NCI-H510A (cell line): ENCODE results near the gene CMIP.
A peak's percentile ranks its signal among the peaks of the same experiment; 100 is the strongest.
"Not testable (repeated sequence)": the region's sequence is repeated elsewhere in the genome, so short reads cannot be mapped to it uniquely, and the experiment has no call there.

ENCODE experiments used
- DNase-seq: peaks from one replicate; lab custom pipeline; 2025; lab: John Stamatoyannopoulos, UW

The CMIP gene

DNA sequence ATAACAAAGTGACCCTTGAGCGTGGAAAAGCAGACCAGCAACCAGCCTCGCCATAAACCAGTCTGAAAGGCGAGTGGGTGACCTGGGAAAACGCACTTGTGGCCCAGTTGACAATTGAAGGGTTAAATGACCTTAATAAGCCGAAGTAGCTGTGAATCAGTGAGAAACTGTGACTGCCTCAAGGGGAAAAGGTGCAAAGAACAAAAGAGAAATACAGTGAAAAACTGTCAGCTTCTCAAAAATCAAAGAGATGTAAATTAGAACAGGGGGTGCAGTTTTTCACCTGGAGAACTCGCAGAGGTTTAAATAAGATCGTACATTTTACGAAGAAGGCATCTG, 124.1 kb downstream of the CMIP start:
- DNase-seq: no peak

DNA sequence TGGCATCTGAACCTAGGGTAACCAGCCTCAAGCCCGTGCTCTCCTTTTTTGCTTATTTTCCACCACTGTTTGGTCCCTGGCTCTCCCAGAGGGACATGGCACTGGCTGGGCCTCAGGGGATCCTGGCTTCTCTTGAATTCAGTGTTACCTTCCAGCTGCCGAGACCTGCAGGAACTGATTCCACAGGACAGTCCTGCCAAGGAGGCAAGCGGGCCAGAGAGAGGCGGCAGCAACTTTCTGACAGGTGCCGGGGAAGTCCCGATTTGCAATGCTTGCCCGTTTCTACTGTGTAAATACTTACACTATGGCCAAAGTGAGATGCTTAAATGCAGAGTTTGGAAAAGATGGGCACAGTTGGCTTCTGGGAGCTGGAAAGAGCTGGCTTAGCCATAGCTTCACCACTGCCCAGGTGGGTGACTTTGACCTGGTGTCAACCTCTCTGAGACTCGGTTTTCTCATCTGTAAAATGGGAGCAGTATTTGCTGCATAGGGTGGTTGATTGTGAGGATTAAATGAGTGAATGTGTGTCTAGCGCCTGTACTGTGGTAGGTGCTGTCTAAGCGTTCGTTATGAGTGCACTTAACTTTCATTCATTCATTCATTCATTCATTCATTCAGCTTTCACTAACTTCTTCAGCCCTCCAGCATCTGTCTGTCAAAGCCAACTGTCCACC, 124.9 kb downstream of the CMIP start:
- DNase-seq: no peak

DNA sequence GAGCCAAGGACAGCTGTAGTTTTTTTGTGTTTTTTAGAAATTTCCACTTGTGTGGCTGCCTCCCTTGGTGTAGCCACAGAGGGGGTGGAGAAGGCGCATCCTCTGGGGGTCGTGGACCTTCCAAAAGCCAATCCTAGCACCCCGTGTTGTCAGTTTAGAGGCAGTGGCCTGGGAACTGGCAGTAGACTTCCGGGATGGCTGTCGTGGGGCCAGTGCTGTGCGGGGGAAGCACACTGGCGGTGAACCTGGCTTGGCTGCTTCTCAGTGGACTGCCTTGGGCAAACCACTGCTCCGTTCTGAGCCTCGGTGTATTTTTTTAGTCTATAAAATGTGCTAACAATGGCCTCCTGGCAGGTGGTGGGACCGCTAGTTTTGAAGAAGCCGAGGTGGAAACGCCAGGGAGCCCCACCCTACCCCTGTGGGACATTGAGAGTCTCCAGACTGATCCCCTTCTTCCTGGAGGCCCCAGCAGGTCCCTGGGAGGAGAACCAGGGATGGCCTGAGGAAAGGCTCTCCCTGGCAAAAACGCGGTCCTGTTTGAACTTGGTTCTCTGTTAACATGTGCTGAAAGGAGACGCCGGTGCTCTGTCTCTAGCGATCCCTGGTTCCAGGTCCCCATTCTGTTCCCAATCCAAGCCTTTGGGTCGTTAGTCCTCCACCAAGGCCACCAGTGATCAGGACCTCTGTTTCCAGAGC, 125.7 kb downstream of the CMIP start:
- DNase-seq: no peak

DNA sequence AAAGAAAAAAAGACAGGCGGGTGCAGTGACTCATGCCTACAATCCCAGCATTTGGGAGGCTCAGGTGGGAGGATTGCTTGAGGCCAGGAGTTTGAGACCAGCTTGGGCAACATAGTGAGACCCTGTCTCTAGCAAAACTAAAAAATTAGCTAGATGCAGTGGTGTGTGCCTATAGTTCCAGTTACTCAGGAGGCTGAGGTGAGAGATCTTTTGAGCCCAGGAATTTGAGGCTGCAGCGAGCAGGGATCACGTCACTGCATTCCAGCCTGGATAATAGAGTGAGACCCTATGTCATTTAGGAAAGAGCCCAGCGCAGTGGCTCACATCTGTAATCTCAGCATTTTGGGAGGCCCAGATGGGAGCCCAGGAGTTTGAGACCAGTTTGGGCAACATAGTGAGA, 126.6 kb downstream of the CMIP start:
- DNase-seq: no peak

DNA sequence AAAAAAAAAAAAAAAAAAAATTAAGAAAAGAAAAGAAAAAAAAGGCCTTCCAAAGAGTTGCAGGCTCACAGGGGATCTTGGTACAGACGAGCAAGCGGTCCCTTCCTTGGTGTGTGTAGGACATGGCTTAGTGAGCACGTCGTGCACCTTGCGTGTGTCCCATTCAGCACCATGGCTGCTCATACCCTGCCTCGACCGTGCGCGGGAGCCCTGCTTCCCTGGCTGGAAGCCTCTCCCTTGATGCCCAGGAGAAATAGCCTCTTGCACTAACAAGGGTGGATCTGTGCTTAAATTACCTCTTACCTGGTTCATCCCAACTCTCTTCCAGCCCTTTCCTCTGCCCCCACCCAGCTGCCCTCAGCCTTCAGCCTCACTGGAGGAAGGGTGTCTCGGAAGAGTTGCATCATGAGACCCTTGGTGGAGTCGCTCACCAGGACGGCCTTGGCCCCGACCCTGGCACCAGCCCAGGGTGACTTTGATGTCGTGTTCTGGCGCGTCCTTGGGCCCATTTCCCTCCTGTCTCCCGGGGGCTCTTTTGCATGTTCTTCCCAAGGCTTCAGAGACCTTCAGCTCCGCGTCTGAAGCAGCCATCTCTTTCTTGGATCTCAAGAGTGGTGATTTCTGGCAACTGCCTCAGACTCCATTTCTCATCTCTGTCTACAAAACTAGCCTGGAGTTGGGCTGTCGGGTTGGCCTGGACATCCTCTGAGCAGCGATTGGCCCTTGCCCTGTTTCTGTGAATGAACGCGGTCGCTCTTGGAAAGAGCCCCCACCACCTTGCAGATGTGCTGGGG, 127.2 kb downstream of the CMIP start:
- DNase-seq: no peak

DNA sequence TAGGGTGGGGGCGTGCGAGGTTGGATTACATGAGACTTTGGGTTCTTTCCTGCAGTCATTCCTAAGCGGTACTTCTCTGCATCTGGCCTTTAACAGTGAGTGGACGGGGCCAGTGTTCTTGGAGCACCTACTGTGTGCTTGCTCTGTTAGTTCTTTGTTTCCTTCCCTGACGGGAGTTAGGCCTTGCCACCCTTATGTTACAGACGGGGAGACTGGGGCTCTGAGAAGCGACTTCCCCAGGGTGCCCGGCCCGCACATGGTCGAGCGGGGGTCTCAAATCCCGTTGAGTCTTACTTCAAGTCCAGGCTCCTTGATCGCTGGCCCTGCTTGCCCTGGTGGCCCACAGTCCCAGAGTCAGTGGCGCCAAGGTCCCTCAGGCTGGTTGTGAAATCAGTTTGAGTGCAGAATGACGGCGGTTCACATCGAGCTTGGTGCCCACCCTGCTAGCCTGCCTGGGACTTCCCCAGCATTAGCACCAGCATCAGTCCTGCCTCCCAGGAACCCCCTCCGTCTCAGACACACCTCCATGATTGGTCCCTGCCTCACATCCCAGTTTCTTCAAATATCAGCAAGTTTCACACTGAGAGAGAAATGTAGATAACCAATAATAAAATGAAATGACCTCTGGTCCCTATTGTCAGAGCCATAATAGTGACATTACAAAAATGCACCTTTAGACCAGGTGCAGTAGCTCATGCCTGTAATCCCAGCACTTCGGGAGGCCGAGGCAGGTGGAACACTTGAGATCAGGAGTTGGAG, 128.0 kb downstream of the CMIP start:
- DNase-seq: no peak

DNA sequence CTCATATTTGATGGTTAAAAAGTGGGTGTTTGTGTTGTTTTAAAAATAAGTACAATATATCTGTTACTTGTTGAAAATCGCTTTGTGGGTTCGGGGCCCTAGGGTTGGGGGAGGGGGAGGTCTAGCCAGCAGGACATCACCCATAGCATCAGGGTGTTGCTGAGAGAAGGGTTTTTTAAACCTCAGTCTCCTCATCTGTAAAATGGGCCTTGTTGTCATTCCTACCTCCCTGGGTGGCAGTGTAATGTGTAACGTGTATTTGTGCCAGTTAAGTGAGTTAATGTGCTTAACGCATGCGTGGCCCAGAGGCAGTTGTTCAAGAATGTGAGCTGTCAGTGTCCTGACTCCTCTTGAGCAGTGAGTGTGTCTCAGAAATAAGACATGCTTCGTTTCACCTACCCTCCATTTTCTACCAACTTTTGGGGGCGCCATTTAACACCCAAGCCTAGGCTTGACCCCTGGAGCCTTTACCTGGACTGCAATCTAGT, 129.0 kb downstream of the CMIP start:
- DNase-seq: no peak

DNA sequence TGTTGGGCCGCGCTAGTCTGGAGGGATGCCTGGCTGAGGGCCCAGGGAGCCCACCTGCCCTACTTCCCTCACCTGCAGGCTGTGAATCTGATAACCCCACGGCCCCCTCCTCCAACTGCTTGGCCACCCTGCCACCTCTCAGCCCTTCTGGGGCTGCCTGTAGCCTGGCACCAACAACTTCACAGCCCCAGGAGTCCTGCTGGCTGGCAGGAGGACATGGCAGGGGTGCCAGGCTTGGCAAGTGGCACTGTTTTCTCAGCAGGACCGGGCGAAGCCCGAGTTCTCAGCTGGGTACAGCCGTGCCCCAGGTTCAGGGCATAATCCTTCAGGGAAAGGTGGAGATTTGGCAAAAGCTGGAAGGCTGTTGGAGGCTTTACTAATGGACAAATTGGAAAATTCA, 129.6 kb downstream of the CMIP start:
- DNase-seq: no peak

DNA sequence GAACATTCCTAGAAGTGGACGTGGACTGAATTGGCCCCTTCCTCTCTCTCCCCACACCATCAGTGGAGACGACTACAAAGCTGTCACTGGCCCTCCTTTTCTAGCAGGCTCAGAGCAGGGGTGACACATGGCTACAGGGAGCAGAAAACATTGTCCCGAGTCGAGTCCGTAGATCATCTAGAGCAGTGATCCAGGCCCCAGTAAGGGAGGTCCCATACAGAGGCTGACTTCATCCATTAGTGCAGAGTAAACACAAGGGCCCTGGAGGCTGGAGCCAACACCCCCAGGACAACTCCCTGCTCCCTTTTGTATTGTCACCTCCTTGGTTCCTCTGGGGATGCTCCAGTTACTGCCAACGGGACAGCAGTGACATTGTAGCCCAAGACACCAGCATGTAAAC, 130.7 kb downstream of the CMIP start:
- DNase-seq: no peak

DNA sequence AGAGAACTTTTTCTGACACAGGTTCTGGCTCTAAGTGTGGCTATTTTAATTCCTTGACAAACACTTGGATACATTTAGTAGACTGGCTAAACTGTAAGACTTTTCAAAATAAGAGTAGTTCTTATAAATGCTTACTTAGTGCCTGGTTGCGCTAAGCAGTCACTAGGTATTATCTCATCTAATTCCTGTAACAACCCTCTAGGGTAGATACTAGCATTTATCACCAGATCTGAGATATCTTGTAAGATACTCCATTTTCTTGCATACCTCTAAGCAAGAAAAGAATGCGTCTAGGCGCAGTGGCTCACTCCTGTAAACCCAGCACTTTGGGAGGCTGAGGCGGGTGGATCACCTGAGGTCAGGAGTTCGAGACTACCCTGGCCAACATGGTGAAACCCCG, 131.2 kb downstream of the CMIP start:
- DNase-seq: no peak

DNA sequence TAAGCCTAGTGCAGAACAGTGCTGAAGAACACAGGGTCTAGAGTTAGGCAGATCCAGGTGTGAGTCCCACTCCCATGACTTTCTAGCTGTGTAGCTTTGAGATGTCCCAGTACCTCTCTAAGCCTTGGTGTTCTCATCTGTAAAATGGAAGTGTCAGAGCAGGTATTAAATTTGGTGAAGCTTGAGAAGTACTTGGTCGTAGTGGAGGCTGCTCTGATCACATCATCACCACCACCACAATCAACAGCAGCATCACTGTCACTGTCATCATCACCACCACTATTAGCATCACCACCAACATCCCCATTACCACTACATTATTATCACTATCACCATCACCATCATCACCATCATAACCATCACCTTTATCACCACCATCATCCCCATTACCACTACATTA, 132.1 kb downstream of the CMIP start:
- no peak for DNase-seq

DNA sequence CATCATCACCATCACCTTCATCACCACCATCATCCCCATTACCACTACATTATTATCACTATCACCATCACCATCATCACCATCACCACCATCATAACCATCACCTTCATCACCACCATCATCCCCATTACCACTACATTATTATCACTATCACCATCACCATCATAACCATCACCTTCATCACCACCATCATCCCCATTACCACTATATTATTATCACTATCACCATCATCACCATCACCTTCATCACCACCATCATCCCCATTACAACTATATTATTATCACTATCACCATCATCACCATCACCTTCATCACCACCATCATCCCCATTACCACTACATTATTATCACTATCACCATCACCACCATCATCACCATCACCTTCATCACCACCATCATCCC, 132.7 kb downstream of the CMIP start:
- DNase-seq: not testable (repeated sequence)

DNA sequence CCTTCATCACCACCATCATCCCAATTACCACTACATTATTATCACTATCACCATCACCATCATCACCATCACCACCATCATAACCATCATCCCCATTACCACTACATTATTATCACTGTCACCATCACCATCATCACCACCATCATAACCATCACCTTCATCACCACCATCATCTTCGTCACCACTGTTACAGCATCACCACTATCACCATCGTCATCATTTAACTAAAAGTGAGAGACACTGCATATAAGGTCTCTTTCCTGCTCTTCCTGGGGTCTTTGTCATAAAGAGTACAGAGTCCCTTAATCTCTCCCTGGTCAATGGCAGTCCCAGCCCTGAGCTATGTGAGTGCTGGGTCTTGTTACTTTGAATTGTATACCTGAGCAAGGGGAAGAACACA, 133.5 kb downstream of the CMIP start:
- DNase-seq: no peak

DNA sequence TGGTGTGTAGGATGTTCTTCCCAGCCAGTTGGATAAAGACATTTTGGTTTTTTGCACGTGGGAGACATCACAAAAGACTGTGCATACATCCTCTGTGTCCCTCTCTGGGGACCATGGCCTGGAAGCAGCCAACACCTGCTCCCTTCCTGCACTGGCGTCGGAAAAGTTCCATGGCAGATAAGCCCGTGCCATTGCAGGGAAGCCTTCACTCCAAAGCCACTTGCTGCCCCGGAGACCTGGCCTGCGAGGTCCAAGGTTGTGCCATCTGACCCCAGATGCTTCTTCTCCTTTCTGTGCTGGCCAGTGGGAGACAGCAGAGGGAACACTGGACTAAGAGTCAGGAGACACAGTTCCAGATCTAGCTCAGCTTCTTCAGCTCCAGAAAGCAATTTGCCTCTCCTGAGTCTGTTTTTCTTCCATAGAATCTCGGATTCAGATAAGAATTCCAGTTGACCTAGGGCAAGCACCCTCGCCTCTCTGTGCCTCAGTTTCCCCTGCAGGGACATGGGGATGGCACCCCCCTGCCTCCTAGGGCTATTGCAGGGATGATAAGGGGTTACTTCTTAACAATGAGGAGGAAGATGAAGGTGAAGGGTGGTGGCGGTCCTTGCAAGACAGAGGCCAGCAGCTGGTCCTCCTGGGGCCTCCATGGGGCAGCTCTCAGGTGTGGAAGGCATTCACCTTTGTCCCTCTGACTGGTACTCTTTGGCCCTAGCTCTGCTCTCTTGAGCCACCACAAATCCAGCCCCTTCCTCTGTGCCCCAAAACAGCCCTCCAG, 134.2 kb downstream of the CMIP start:
- DNase-seq: no peak

DNA sequence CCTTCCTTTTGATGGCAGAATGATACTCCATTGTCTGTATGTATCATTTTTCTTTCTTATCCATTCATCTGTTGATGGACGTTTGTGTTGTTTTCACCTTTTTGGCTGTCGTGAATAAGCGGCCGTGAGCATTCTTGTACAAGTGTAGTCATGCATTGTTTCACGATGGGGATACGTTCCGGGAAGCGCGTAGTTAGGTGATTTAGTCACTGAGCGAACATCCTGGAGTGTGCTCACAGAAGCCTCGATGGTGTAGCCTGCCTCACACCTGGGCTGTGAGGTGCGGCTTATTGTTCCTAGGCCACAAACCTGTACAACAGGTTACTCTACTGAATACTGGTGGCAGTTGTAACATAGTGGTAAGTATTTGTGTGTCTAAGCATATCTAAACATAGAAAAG, 136.5 kb downstream of the CMIP start:
- peak; percentile 53 for DNase-seq

DNA sequence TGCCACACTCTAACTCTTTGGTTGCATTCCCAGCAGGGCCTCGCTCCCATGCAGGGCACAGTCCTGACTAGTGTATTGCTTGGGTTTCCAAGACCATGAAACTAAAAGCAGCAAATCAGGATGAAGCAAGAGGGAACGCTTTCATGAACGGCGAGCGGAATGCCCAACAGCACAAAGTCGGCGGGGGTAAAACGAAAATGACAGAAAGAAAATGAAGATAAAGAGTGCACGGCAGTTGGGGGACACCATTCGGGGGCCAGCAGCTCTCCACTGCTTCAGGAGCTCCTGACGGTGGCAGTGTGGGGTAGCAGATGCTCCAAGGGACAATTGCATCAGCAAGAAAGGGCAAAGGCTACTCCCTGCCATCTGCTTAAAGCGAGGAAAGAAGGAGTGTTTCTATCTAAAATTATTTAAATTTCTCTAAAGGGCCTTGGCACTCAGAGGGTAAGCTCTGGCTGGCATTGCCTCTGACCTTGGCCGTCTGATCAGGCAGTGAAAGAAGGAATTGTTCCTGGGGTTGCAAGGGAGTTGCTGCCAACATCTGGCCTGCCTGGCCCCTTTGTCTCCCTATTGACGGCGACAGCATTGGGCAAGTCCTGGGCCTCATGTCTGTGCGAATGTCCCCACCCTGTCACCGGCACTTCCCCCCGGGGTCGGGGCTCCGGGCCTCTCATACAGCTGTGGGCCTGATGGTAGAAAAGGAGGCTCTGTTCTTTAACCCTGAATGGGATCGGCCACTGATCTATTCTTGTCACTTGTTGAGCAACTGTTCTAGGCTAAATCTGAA, 138.2 kb downstream of the CMIP start:
- DNase-seq: no peak

DNA sequence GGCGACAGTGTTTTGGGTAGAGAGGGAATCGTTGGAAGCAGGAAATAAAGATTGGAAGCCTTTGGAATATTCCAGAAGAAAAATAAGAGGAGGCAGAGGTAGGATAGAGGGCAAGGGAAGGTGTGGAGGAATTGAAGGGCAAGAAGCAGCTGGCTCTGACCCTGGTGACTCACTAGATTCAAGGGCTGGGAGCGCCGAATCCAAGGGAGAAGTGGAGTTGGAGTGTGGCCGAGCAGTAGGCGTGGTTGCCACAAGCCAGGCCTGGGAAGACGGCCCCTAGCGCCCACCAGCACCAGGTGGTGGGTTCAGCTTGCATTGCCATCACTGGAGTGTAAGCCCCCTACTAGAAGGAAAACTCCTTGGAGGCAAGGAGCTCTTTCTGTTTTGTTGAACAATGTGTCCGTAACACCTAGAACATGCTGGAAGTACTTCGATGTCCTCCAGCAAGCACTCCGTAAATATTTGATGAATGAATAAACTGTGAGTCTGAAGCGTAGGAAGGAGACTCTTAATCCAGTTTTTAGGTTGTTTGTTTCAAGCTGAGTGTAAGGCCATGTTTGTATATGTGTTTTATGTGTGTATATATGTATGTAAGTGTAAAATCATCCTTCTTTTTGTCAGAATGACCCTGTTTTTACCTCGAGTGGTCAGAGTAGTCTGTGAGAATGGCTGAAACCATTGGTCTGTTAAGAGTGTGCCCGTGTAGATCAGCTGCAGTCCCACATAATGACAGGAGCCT, 139.5 kb downstream of the CMIP start:
- no peak for DNase-seq

DNA sequence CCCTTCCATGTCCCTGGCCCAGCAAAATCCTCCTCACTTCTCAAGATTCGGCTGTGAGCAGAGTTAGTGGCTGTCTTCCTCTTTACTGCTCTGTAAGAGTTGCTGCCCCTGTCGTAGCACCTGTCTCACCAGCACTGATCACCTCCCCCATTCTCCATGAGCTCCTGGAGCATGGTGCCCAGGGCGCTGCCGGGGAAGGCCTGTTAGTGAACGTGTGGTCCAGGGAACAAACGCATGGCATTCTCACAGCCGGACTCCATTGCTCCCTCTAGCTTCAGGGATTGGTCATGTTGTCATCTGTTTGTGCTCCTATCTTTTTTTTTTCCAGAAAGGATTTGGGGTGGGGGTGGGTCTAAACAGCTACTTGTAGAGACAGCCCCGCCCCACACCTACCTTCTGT, 141.2 kb downstream of the CMIP start:
- DNase-seq: peak; percentile 14

DNA sequence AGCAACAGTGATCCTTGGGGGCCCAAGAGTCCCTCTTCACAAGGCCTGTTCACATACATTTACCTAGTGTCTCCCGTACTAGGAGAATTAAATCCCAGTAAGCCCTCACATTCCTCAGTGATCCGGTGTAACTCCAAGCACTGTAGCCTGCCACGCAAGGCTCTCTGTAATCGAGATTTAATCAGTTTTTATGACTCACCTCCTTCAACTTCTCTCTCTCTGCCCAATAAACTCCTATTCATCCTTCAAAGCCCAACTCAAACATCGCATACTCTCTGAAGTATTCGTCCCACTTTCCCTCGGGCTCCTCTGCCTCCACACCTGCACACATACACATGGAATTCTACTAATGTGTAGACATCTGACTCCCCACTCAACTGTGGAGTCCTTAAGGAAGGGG, 141.8 kb downstream of the CMIP start:
- DNase-seq: no peak

DNA sequence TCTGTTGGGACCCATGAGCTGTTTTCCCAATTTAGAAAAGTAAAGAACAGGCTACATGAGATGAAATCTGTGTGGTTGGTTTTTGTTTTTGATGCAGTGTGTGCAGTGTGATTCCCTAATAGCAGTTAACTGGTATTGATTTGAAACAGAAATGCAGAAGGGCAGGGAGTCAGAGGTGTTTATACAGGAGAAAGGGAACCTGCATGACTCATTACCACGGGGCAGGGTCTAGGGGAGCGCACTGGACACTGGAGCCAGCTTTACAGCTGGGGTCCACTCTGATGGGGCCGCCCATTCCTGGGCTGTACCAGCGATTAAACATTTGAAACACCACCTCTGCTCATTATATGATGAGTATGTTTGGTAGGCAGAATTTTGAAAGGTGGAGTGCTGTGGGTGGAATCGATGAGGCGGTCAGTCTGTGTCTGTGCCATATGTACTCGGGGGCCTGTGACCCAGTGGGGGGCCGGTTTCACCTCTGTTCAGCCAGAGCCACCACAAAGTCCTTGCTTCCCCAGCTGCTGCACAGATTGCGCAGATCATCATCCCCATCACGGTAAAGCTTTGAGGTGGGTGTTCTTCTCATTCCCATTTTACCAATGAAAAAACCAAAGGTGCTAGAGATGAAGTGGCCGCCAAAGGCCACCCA, 142.5 kb downstream of the CMIP start:
- DNase-seq: no peak
